ENCODE data around the gene MESD. TPM values are rescaled to one million over a fixed set of nuclear protein-coding genes. Genes with fewer than 3 reads are reported as not detected.

MESD gene
- total RNA-seq, 1 experiment from 2014 or later: 47.3 TPM

- Mint-ChIP-seq H3K9me3 (ENCODE audit: low read depth, unreplicated experiment) (no peaks in the 10 kb centered on the region), H3K36me3 (ENCODE audit: insufficient read depth, unreplicated experiment) (no peaks in the 10 kb centered on the region), H3K27me3 (ENCODE audit: unreplicated experiment) (no peaks in the 10 kb centered on the region), H3K4me1 (ENCODE audit: low read depth, unreplicated experiment) (no peaks in the 10 kb centered on the region), H3K4me3 (ENCODE audit: low read depth, unreplicated experiment) (no peak overlapping the region), H3K27ac (ENCODE audit: unreplicated experiment) (no peak overlapping the region)
- intact Hi-C loops (cut with micrococcal nuclease; ENCODE audit: unreplicated experiment): no loop called here
- no TSS peak for BruUV-seq (replicated peaks)
- no peak for DNase-seq
- no peak for TF ChIP-seq CTCF (IDR thresholded peaks at IDR 0.05; ENCODE audit: unreplicated experiment)
- CTCF ChIA-PET: no interaction called here
These were observed 47.4 kb downstream of the MESD start for GRCh38 chr15:80942266-80942665.

- intact Hi-C loops (cut with micrococcal nuclease; ENCODE audit: unreplicated experiment): no loop called here
- Mint-ChIP-seq H3K4me1 (ENCODE audit: low read depth, unreplicated experiment) (no peaks in the 10 kb centered on the region), H3K4me3 (ENCODE audit: low read depth, unreplicated experiment) (no peak overlapping the region), H3K36me3 (ENCODE audit: insufficient read depth, unreplicated experiment) (no peaks in the 10 kb centered on the region), H3K27ac (ENCODE audit: unreplicated experiment) (no peak overlapping the region), H3K9me3 (ENCODE audit: low read depth, unreplicated experiment) (no peaks in the 10 kb centered on the region), H3K27me3 (ENCODE audit: unreplicated experiment) (no peaks in the 10 kb centered on the region)
- no peak for DNase-seq
- CTCF ChIA-PET: no interaction called here
- BruUV-seq (replicated peaks): no TSS peak
- TF ChIP-seq CTCF (IDR thresholded peaks at IDR 0.05; ENCODE audit: unreplicated experiment): no peak
These were observed 48.8 kb downstream of the MESD start for GRCh38 chr15:80940851-80941250.

- BruUV-seq (replicated peaks): no TSS peak
- H3K27ac Mint-ChIP-seq (ENCODE audit: unreplicated experiment): no peak overlapping the region
- peaks cover under 1% of the 10 kb centered on the region for H3K4me1 Mint-ChIP-seq (ENCODE audit: low read depth, unreplicated experiment)
- CTCF ChIA-PET: no interaction called here
- no peak for DNase-seq
- H3K4me3 Mint-ChIP-seq (ENCODE audit: low read depth, unreplicated experiment): no peak overlapping the region
- H3K9me3 Mint-ChIP-seq (ENCODE audit: low read depth, unreplicated experiment): no peaks in the 10 kb centered on the region
- no peak for TF ChIP-seq CTCF (IDR thresholded peaks at IDR 0.05; ENCODE audit: unreplicated experiment)
- intact Hi-C loops (cut with micrococcal nuclease; ENCODE audit: unreplicated experiment): no loop called here
- H3K36me3 Mint-ChIP-seq (ENCODE audit: insufficient read depth, unreplicated experiment): no peaks in the 10 kb centered on the region
- no peaks in the 10 kb centered on the region for H3K27me3 Mint-ChIP-seq (ENCODE audit: unreplicated experiment)
These were observed 49.3 kb downstream of the MESD start for GRCh38 chr15:80940331-80940730.

GRCh38 chr15:80939216-80939615 lies 50.4 kb downstream of the MESD start:
- no peak for DNase-seq
- CTCF ChIA-PET: no interaction called here
- intact Hi-C loops (cut with micrococcal nuclease; ENCODE audit: unreplicated experiment): no loop called here
- BruUV-seq (replicated peaks): no TSS peak
- Mint-ChIP-seq H3K27me3 (ENCODE audit: unreplicated experiment) (no peaks in the 10 kb centered on the region), H3K9me3 (ENCODE audit: low read depth, unreplicated experiment) (no peaks in the 10 kb centered on the region), H3K4me1 (ENCODE audit: low read depth, unreplicated experiment) (peaks cover 12% of the 10 kb centered on the region), H3K27ac (ENCODE audit: unreplicated experiment) (no peak overlapping the region), H3K36me3 (ENCODE audit: insufficient read depth, unreplicated experiment) (no peaks in the 10 kb centered on the region), H3K4me3 (ENCODE audit: low read depth, unreplicated experiment) (no peak overlapping the region)
- no peak for TF ChIP-seq CTCF (IDR thresholded peaks at IDR 0.05; ENCODE audit: unreplicated experiment)

GRCh38 chr15:80937718-80938117 lies 51.9 kb downstream of the MESD start:
- intact Hi-C loops (cut with micrococcal nuclease; ENCODE audit: unreplicated experiment): no loop called here
- DNase-seq: no peak
- H3K4me1 Mint-ChIP-seq (ENCODE audit: low read depth, unreplicated experiment): peaks cover 13% of the 10 kb centered on the region
- H3K27ac Mint-ChIP-seq (ENCODE audit: unreplicated experiment): no peak overlapping the region
- H3K27me3 Mint-ChIP-seq (ENCODE audit: unreplicated experiment): no peaks in the 10 kb centered on the region
- no peaks in the 10 kb centered on the region for H3K36me3 Mint-ChIP-seq (ENCODE audit: insufficient read depth, unreplicated experiment)
- TF ChIP-seq CTCF (IDR thresholded peaks at IDR 0.05; ENCODE audit: unreplicated experiment): no peak
- no peaks in the 10 kb centered on the region for H3K9me3 Mint-ChIP-seq (ENCODE audit: low read depth, unreplicated experiment)
- CTCF ChIA-PET: no interaction called here
- no TSS peak for BruUV-seq (replicated peaks)
- no peak overlapping the region for H3K4me3 Mint-ChIP-seq (ENCODE audit: low read depth, unreplicated experiment)

Data from Calu3 (cell line).